Vagina (tissue), 2 donors: ENCODE data around the gene THAP5. TPM values are rescaled to one million over a fixed set of nuclear protein-coding genes. Genes with fewer than 3 reads are reported as not detected.
A peak's percentile ranks its signal among the peaks of the same experiment; 100 is the strongest.

ENCODE experiments used
- DNase-seq, 2 donors: peaks; one replicate each; pipeline ENCODE4 v3.0.0-alpha.2; 2017; ENCODE audit errors: extremely low spot score in 2 of 2
- H3K27ac ChIP-seq: fragments of 200-600 bp; sonication (generic); one replicate; pipeline ENCODE4 v1.5.1; 2019
- H3K27me3 ChIP-seq: fragments of 200-600 bp; sonication (generic); one replicate; pipeline ENCODE4 v1.5.1; 2019
- H3K36me3 ChIP-seq, 2 donors: fragments of 200-600 bp; sonication (generic); one replicate each; pipeline ENCODE4 v1.5.1; 2017 to 2019
- H3K4me1 ChIP-seq: fragments of 200-600 bp; sonication (generic); one replicate; pipeline ENCODE4 v1.5.1; 2019
- H3K4me3 ChIP-seq, 2 donors: fragments of 200-600 bp; sonication (generic); 1 replicate in 1 of 2; 2 replicates in 1 of 2; pipeline ENCODE4 v1.5.1; 2016 to 2019
- H3K9me3 ChIP-seq: fragments of 200-600 bp; sonication (generic); one replicate; pipeline ENCODE4 v1.5.1; 2019
- CTCF ChIP-seq, 3 experiments: fragments of 450-650 bp in 2 of 3; fragments of 200-600 bp in 1 of 3; sonication (generic) in 1 of 3; IDR thresholded peaks; one replicate each; pipeline ENCODE4 v1.5.1; 2017 to 2019; ENCODE audit warnings: antibody characterized with exemption in 3 of 3, mild to moderate bottlenecking in 2 of 3, moderate library complexity in 2 of 3
- POLR2A ChIP-seq, 2 donors: fragments of 450-650 bp; IDR thresholded peaks; one replicate each; pipeline ENCODE4 v1.6.1; 2017; ENCODE audit warnings: antibody characterized with exemption in 2 of 2, mild to moderate bottlenecking in 2 of 2, moderate library complexity in 2 of 2
- POLR2AphosphoS5 ChIP-seq, 2 donors: sonication (generic); formaldehyde crosslinking; IDR thresholded peaks; one replicate each; pipeline ENCODE4 v1.9.0; 2017; ENCODE audit warnings: antibody characterized with exemption in 2 of 2, mild to moderate bottlenecking in 2 of 2, low read depth in 1 of 2; ENCODE audit not compliant: insufficient read depth in 1 of 2
- intact Hi-C: fragments of 100-400 bp; cut with DNase I; formaldehyde crosslinking; loops from one replicate; pipeline ENCODE4 v1.15.1; 2023
- total RNA-seq: library from RNA; depleted of rRNA; stranded (reverse); fragments of >200 nt; gene quantifications from one replicate; pipeline ENCODE4 v1.2.3, GENCODE V29; 2016

Gene THAP5
- total RNA-seq, 1 donor from 2014 or later: 14.5 TPM

- intact Hi-C loops: no loop called here
- Histone ChIP-seq H3K36me3 (peaks cover 0 to 27% of the 10 kb centered on the region in 2 donors), H3K9me3 (no peaks in the 10 kb centered on the region), H3K27ac (no peak overlapping the region), H3K4me3 (no peak overlapping the region), H3K4me1 (peaks cover 4% of the 10 kb centered on the region), H3K27me3 (no peaks in the 10 kb centered on the region)
- DNase-seq: no peak
- TF ChIP-seq POLR2AphosphoS5 (IDR thresholded peaks at IDR 0.05; ENCODE audit: insufficient read depth in 1 of 2, low read depth in 1 of 2) (no peak), CTCF (IDR thresholded peaks at IDR 0.05) (no peak), POLR2A (IDR thresholded peaks at IDR 0.05) (no peak)
Observed at GRCh38 chr7:108578937-108579336, 9.4 kb upstream of the THAP5 start.

GRCh38 chr7:108576116-108576515 lies 6.6 kb upstream of the THAP5 start:
- intact Hi-C loops: no loop called here
- no peak for TF ChIP-seq POLR2AphosphoS5 (IDR thresholded peaks at IDR 0.05; ENCODE audit: insufficient read depth in 1 of 2, low read depth in 1 of 2)
- no peak for TF ChIP-seq CTCF (IDR thresholded peaks at IDR 0.05)
- no peak for TF ChIP-seq POLR2A (IDR thresholded peaks at IDR 0.05)
- Histone ChIP-seq H3K27me3 (no peaks in the 10 kb centered on the region), H3K9me3 (no peaks in the 10 kb centered on the region), H3K36me3 (peaks cover 3 to 33% of the 10 kb centered on the region in 2 donors), H3K4me1 (peaks cover 22% of the 10 kb centered on the region), H3K27ac (no peak overlapping the region), H3K4me3 (no peak overlapping the region)
- no peak for DNase-seq

- intact Hi-C loops: no loop called here
- H3K27ac ChIP-seq: no peak overlapping the region
- no peaks in the 10 kb centered on the region for H3K27me3 ChIP-seq
- no peak for DNase-seq
- no peak for TF ChIP-seq POLR2AphosphoS5 (IDR thresholded peaks at IDR 0.05; ENCODE audit: insufficient read depth in 1 of 2, low read depth in 1 of 2)
- no peak for TF ChIP-seq CTCF (IDR thresholded peaks at IDR 0.05)
- no peak for TF ChIP-seq POLR2A (IDR thresholded peaks at IDR 0.05)
- H3K4me3 ChIP-seq: no peak overlapping the region
- H3K4me1 ChIP-seq: peaks cover 22% of the 10 kb centered on the region
- no peaks in the 10 kb centered on the region for H3K9me3 ChIP-seq
- peaks cover 3 to 29% of the 10 kb centered on the region in 2 donors for H3K36me3 ChIP-seq
Observed at GRCh38 chr7:108575156-108575555, 5.7 kb upstream of the THAP5 start.

- Histone ChIP-seq H3K9me3 (no peaks in the 10 kb centered on the region), H3K36me3 (peaks cover 3 to 14% of the 10 kb centered on the region in 2 donors), H3K27ac (no peak overlapping the region), H3K4me1 (peaks cover 34% of the 10 kb centered on the region), H3K4me3 (no peak overlapping the region), H3K27me3 (no peaks in the 10 kb centered on the region)
- intact Hi-C loops: no loop called here
- DNase-seq: no peak
- TF ChIP-seq POLR2AphosphoS5 (IDR thresholded peaks at IDR 0.05; ENCODE audit: insufficient read depth in 1 of 2, low read depth in 1 of 2) (no peak), CTCF (IDR thresholded peaks at IDR 0.05) (no peak), POLR2A (IDR thresholded peaks at IDR 0.05) (no peak)
Observed at GRCh38 chr7:108572480-108572879, 3.0 kb upstream of the THAP5 start.

GRCh38 chr7:108570146-108570755 lies 745 bp upstream of the THAP5 start:
- intact Hi-C loops: no loop called here
- H3K9me3 ChIP-seq: no peaks in the 10 kb centered on the region
- H3K27me3 ChIP-seq: no peaks in the 10 kb centered on the region
- no peak for DNase-seq
- H3K36me3 ChIP-seq: peaks cover 3 to 13% of the 10 kb centered on the region in 2 donors
- peak overlapping the region; percentile 97 for H3K27ac ChIP-seq
- TF ChIP-seq POLR2AphosphoS5 (IDR thresholded peaks at IDR 0.05; ENCODE audit: insufficient read depth in 1 of 2, low read depth in 1 of 2) (peak in 1 of 2 donors; percentile 9), CTCF (IDR thresholded peaks at IDR 0.05) (no peak), POLR2A (IDR thresholded peaks at IDR 0.05) (peak in 1 of 2 donors; percentile 2)
- H3K4me1 ChIP-seq: peaks cover 34% of the 10 kb centered on the region
- peak overlapping the region; percentile 85 to 94 for H3K4me3 ChIP-seq
